ENCODE results near the gene THAP3.

THAP3 gene

GRCh38 chr1:6623269-6623965 is 1.3 kb upstream of the THAP3 start:
- H4K20me1 ChIP-seq: peaks cover 49 to 94% (median 82%) of the 10 kb centered on the region in 11 experiments; a peak in 21 of 22 replicates
- no peak overlapping the region for H3K4me2 ChIP-seq
- peaks cover 59 to 73% (median 64%) of the 10 kb centered on the region in 11 experiments for H3K36me3 ChIP-seq

GRCh38 chr1:6625584-6626149 is 999 bp downstream of the THAP3 start:
- no peaks in the 10 kb centered on the region for H3K27me3 ChIP-seq
- H3K4me1 ChIP-seq: peaks cover 27 to 43% (median 33%) of the 10 kb centered on the region in 10 experiments
- H3K4me3 ChIP-seq: peak overlapping the region; percentile 68 to 99 (median 96)
- peaks cover 59 to 73% (median 64%) of the 10 kb centered on the region in 11 experiments for H3K36me3 ChIP-seq
- H3K9ac ChIP-seq: peak overlapping the region; percentile 84 to 95 (median 89)
- H3K9me3 ChIP-seq (replicated peaks in 1 of 11): no peaks in the 10 kb centered on the region
- H4K20me1 ChIP-seq: peaks cover 59 to 92% (median 81%) of the 10 kb centered on the region in 11 experiments; a peak in 21 of 22 replicates
- H3K27ac ChIP-seq: peak overlapping the region; percentile 62 to 87 (median 82); a peak in 21 of 22 replicates
- H3K4me2 ChIP-seq: peak overlapping the region; percentile 77 to 97 (median 91)
- TF ChIP-seq Cebpa-rat (IDR thresholded peaks at IDR 0.05): no peak

More at GRCh38 chr1:6623269-6623965, 1.3 kb upstream of the THAP3 start:
- H3K27me3 ChIP-seq: no peaks in the 10 kb centered on the region
- peaks cover 27 to 35% (median 32%) of the 10 kb centered on the region in 10 experiments for H3K4me1 ChIP-seq
- H3K9ac ChIP-seq: peak overlapping the region in 1 of 11 experiments; percentile 18; a peak in 1 of 22 replicates
- no peak for TF ChIP-seq Cebpa-rat (IDR thresholded peaks at IDR 0.05)
- no peak overlapping the region for H3K27ac ChIP-seq
- H3K4me3 ChIP-seq: no peak overlapping the region
- no peaks in the 10 kb centered on the region for H3K9me3 ChIP-seq (replicated peaks in 1 of 11)

GRCh38 chr1:6627031-6627430 is 2.4 kb downstream of the THAP3 start:
- H3K27ac ChIP-seq: no peak overlapping the region
- peak overlapping the region in 6 of 11 experiments; percentile 7 to 89 (median 44); a peak in 6 of 22 replicates for H3K9ac ChIP-seq
- no peaks in the 10 kb centered on the region for H3K9me3 ChIP-seq (replicated peaks in 1 of 11)
- peaks cover 47 to 83% (median 72%) of the 10 kb centered on the region in 11 experiments; a peak in 21 of 22 replicates for H4K20me1 ChIP-seq
- peaks cover 27 to 43% (median 33%) of the 10 kb centered on the region in 10 experiments for H3K4me1 ChIP-seq
- peak overlapping the region; percentile 77 to 97 (median 91) for H3K4me2 ChIP-seq
- peaks cover 56 to 73% (median 64%) of the 10 kb centered on the region in 11 experiments for H3K36me3 ChIP-seq
- H3K4me3 ChIP-seq: peak overlapping the region in 6 of 10 experiments; percentile 14 to 89 (median 30); a peak in 9 of 20 replicates
- TF ChIP-seq Cebpa-rat (IDR thresholded peaks at IDR 0.05): no peak
- no peaks in the 10 kb centered on the region for H3K27me3 ChIP-seq

GRCh38 chr1:6627841-6628545 is 3.3 kb downstream of the THAP3 start:
- Histone ChIP-seq H4K20me1 (peaks cover 42 to 82% (median 71%) of the 10 kb centered on the region in 11 experiments; a peak in 21 of 22 replicates), H3K27me3 (no peaks in the 10 kb centered on the region), H3K36me3 (peaks cover 57 to 73% (median 64%) of the 10 kb centered on the region in 11 experiments), H3K27ac (peak overlapping the region in 1 of 11 experiments; percentile 1; a peak in 1 of 22 replicates), H3K4me2 (peak overlapping the region; percentile 10 to 97 (median 90); a peak in 19 of 22 replicates), H3K9me3 (replicated peaks in 1 of 11) (no peaks in the 10 kb centered on the region), H3K4me1 (peaks cover 27 to 52% (median 36%) of the 10 kb centered on the region in 10 experiments), H3K4me3 (no peak overlapping the region), H3K9ac (peak overlapping the region in 5 of 11 experiments; percentile 22 to 89 (median 47); a peak in 6 of 22 replicates)
- no peak for TF ChIP-seq Cebpa-rat (IDR thresholded peaks at IDR 0.05)

- no peak overlapping the region for H3K9ac ChIP-seq
Measured at GRCh38 chr1:6628971-6629479, 4.4 kb downstream of the THAP3 start.

GRCh38 chr1:6630027-6630426 is 5.4 kb downstream of the THAP3 start:
- TF ChIP-seq Cebpa-rat (IDR thresholded peaks at IDR 0.05): no peak
- H3K4me1 ChIP-seq: peaks cover 21 to 67% (median 50%) of the 10 kb centered on the region in 10 experiments
- H3K4me3 ChIP-seq: no peak overlapping the region
- H3K27me3 ChIP-seq: no peaks in the 10 kb centered on the region
- no peaks in the 10 kb centered on the region for H3K9me3 ChIP-seq (replicated peaks in 1 of 11)
- H3K36me3 ChIP-seq: peaks cover 67 to 80% (median 74%) of the 10 kb centered on the region in 11 experiments
- no peak overlapping the region for H3K27ac ChIP-seq
- H3K4me2 ChIP-seq: no peak overlapping the region
- H4K20me1 ChIP-seq: peaks cover 44 to 89% (median 78%) of the 10 kb centered on the region in 11 experiments; a peak in 21 of 22 replicates
- no peak overlapping the region; a peak in 1 of 22 replicates for H3K9ac ChIP-seq

More at GRCh38 chr1:6628971-6629479, 4.4 kb downstream of the THAP3 start:
- Histone ChIP-seq H3K27me3 (no peaks in the 10 kb centered on the region), H3K4me3 (no peak overlapping the region), H3K27ac (no peak overlapping the region), H3K4me1 (peaks cover 27 to 62% (median 46%) of the 10 kb centered on the region in 10 experiments), H3K9me3 (replicated peaks in 1 of 11) (no peaks in the 10 kb centered on the region), H3K36me3 (peaks cover 58 to 74% (median 65%) of the 10 kb centered on the region in 11 experiments), H4K20me1 (peaks cover 44 to 83% (median 74%) of the 10 kb centered on the region in 11 experiments; a peak in 21 of 22 replicates), H3K4me2 (no peak overlapping the region)
- no peak for TF ChIP-seq Cebpa-rat (IDR thresholded peaks at IDR 0.05)

GRCh38 chr1:6631058-6631457 is 6.4 kb downstream of the THAP3 start:
- H3K4me3 ChIP-seq: no peak overlapping the region
- peaks cover 18 to 62% (median 46%) of the 10 kb centered on the region in 10 experiments for H3K4me1 ChIP-seq
- peaks cover 43 to 97% (median 84%) of the 10 kb centered on the region in 11 experiments; a peak in 21 of 22 replicates for H4K20me1 ChIP-seq
- no peaks in the 10 kb centered on the region for H3K27me3 ChIP-seq
- H3K36me3 ChIP-seq: peaks cover 77 to 90% (median 84%) of the 10 kb centered on the region in 11 experiments
- no peak overlapping the region for H3K9ac ChIP-seq
- no peak for TF ChIP-seq Cebpa-rat (IDR thresholded peaks at IDR 0.05)
- H3K4me2 ChIP-seq: no peak overlapping the region
- H3K27ac ChIP-seq: no peak overlapping the region
- H3K9me3 ChIP-seq (replicated peaks in 1 of 11): no peaks in the 10 kb centered on the region
